HG02852 (cell line): ENCODE measurements around the gene DAW1.

Source experiments
- ATAC-seq: cut with Tn5 transposase; IDR thresholded peaks from one replicate; pipeline ENCODE4 v1.9.1; 2021; ENCODE audit warnings: mild to moderate bottlenecking, moderate library complexity; ENCODE audit not compliant: unreplicated experiment

Gene DAW1

GRCh38 chr2:227861011-227861410, 10.4 kb upstream of the DAW1 start:
- ATAC-seq = no peak

- no peak for ATAC-seq
Observed at GRCh38 chr2:227862227-227862740, 9.1 kb upstream of the DAW1 start.

- no peak for ATAC-seq
Observed at GRCh38 chr2:227862741-227863588, 8.5 kb upstream of the DAW1 start.

- ATAC-seq = no peak
Observed at GRCh38 chr2:227864161-227864756, 7.2 kb upstream of the DAW1 start.

GRCh38 chr2:227865291-227865690, 6.1 kb upstream of the DAW1 start:
- ATAC-seq = no peak

GRCh38 chr2:227867386-227867785, 4.0 kb upstream of the DAW1 start:
- no peak for ATAC-seq

- ATAC-seq = no peak
Observed at GRCh38 chr2:227870710-227871374, 589 bp upstream of the DAW1 start.

GRCh38 chr2:227872676-227873075, 1.2 kb downstream of the DAW1 start:
- ATAC-seq = no peak

GRCh38 chr2:227876300-227876801, 4.9 kb downstream of the DAW1 start:
- no peak for ATAC-seq

- ATAC-seq = no peak
Observed at GRCh38 chr2:227877421-227878310, 6.2 kb downstream of the DAW1 start.

- no peak for ATAC-seq
Observed at GRCh38 chr2:227880460-227880859, 9.0 kb downstream of the DAW1 start.

- peak; percentile 53 for ATAC-seq
Observed at GRCh38 chr2:227881866-227882517, 10.6 kb downstream of the DAW1 start.

- ATAC-seq = peak; percentile 95
Observed at GRCh38 chr2:227884511-227884947, 13.1 kb downstream of the DAW1 start.

GRCh38 chr2:227886149-227886548, 14.7 kb downstream of the DAW1 start:
- ATAC-seq = no peak

GRCh38 chr2:227888289-227888688, 16.9 kb downstream of the DAW1 start:
- ATAC-seq = no peak

GRCh38 chr2:227889336-227889735, 17.9 kb downstream of the DAW1 start:
- no peak for ATAC-seq

- ATAC-seq = peak; percentile 79
Observed at GRCh38 chr2:227890495-227891079, 19.2 kb downstream of the DAW1 start.

- ATAC-seq = no peak
Observed at GRCh38 chr2:227891673-227892072, 20.2 kb downstream of the DAW1 start.

GRCh38 chr2:227903381-227903780, 31.9 kb downstream of the DAW1 start:
- no peak for ATAC-seq

- ATAC-seq = no peak
Observed at GRCh38 chr2:227906991-227907390, 35.6 kb downstream of the DAW1 start.
